Esophagus squamous epithelium (tissue), 4 donors: Measurements from ENCODE around the gene ELP4.

ENCODE experiments used
- CTCF ChIP-seq, 6 experiments: fragments of 450-650 bp in 4 of 6; fragments of 200-600 bp in 2 of 6; sonication (generic) in 2 of 6; IDR thresholded peaks; one replicate each; pipeline ENCODE4 v1.5.1; 2016 to 2019; ENCODE audit warnings: antibody characterized with exemption in 6 of 6, mild to moderate bottlenecking in 4 of 6, moderate library complexity in 4 of 6
- POLR2A ChIP-seq, 4 donors: fragments of 450-650 bp; IDR thresholded peaks; one replicate each; pipeline ENCODE4 v1.6.1; 2017; ENCODE audit warnings: antibody characterized with exemption in 4 of 4, mild to moderate bottlenecking in 4 of 4, moderate library complexity in 3 of 4

DNA sequence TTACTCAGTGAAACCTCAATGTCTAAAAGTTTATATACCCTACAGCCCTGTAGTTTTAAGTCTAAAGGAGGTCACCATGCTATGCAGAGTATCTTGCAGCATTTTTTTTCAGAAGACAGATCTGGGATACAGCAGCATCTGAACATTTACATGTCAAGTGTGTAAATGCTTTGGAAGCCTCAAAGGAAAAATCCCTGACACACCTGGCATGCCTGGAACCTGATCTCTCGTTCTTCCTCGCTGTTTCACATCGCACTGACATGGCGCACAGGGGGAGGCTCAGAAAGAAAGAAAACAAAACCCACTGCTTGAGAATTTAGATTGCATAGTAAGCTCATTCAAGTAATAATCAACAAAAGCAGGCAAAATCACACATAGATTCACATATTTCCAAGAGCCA, 270.5 kb downstream of the ELP4 start:
- TF ChIP-seq CTCF (IDR thresholded peaks at IDR 0.05) (no peak), POLR2A (IDR thresholded peaks at IDR 0.05) (no peak)
